SK-N-SH treated with all-trans-retinoic acid at 6 μM for 48 hours (cell line): ENCODE data around the gene NSL1.

Experiments
- ATAC-seq: fragments of 200-7000 bp; cut with Tn5 transposase; 3 replicates; pipeline ENCODE4 v1.9.1; 2020; ENCODE audit warnings: mild to moderate bottlenecking, moderate library complexity
- ARNTL ChIP-seq: fragments of 450-650 bp; formaldehyde crosslinking; IDR thresholded peaks from 2 replicates; pipeline ENCODE4 v1.5.0; 2020; ENCODE audit warnings: low read depth, mild to moderate bottlenecking, moderate library complexity, borderline replicate concordance
- BACH2 ChIP-seq: fragments of 250-450 bp; sonication (Bioruptor Pico); IDR thresholded peaks from 2 replicates; pipeline ENCODE4 v1.9.0; 2021; ENCODE audit warnings: mild to moderate bottlenecking, borderline replicate concordance
- CREB5 ChIP-seq: fragments of 250-450 bp; sonication (Bioruptor Pico); IDR thresholded peaks from 2 replicates; pipeline ENCODE4 v1.5.1; 2020; ENCODE audit warnings: low read depth, mild to moderate bottlenecking, moderate library complexity
- CSDC2 ChIP-seq: fragments of 250-450 bp; sonication (Bioruptor Pico); IDR thresholded peaks from 2 replicates; pipeline ENCODE4 v1.5.0; 2020; ENCODE audit warnings: mild to moderate bottlenecking, moderate library complexity
- GLIS3 ChIP-seq: fragments of 250-450 bp; sonication (Bioruptor Pico); IDR thresholded peaks from 2 replicates; pipeline ENCODE4 v1.5.0; 2020; ENCODE audit warnings: mild to moderate bottlenecking, moderate library complexity
- ISL1 ChIP-seq: fragments of 250-450 bp; sonication (Bioruptor Pico); IDR thresholded peaks from 2 replicates; pipeline ENCODE4 v2.1.2; 2022; ENCODE audit warnings: mild to moderate bottlenecking, moderate library complexity
- OSR1 ChIP-seq: fragments of 250-450 bp; sonication (Bioruptor Pico); IDR thresholded peaks from 2 replicates; pipeline ENCODE4 v1.8.0; 2022; ENCODE audit warnings: moderate library complexity, mild to moderate bottlenecking, inconsistent platforms
- POU6F1 ChIP-seq: fragments of 250-450 bp; sonication (Bioruptor Pico); IDR thresholded peaks from 2 replicates; pipeline ENCODE4 v1.8.0; 2021; ENCODE audit warnings: low read depth, mild to moderate bottlenecking, moderate library complexity, borderline replicate concordance
- PPARA ChIP-seq: fragments of 250-450 bp; sonication (Bioruptor Pico); IDR thresholded peaks from 2 replicates; pipeline ENCODE4 v1.5.0; 2020; ENCODE audit warnings: mild to moderate bottlenecking, borderline replicate concordance
- RARB ChIP-seq: fragments of 250-450 bp; sonication (Bioruptor Pico); IDR thresholded peaks from 2 replicates; pipeline ENCODE4 v1.8.0; 2021; ENCODE audit warnings: mild to moderate bottlenecking, moderate library complexity
- SNAI2 ChIP-seq: fragments of 250-450 bp; sonication (Bioruptor Pico); IDR thresholded peaks from 2 replicates; pipeline ENCODE4 v1.5.0; 2020; ENCODE audit warnings: mild to moderate bottlenecking, moderate library complexity
- TCF4 ChIP-seq: fragments of 250-450 bp; sonication (Bioruptor Pico); IDR thresholded peaks from 2 replicates; pipeline ENCODE4 v1.8.0; 2021; ENCODE audit warnings: mild to moderate bottlenecking, moderate library complexity, borderline replicate concordance
- TOX ChIP-seq: fragments of 250-450 bp; sonication (Bioruptor Pico); IDR thresholded peaks from 2 replicates; pipeline ENCODE4 v1.8.0; 2021; ENCODE audit warnings: mild to moderate bottlenecking, moderate library complexity, borderline replicate concordance
- TSHZ2 ChIP-seq: fragments of 250-450 bp; sonication (Bioruptor Pico); IDR thresholded peaks from 2 replicates; pipeline ENCODE4 v1.5.0; 2020; ENCODE audit warnings: mild to moderate bottlenecking, moderate library complexity
- ZC3H10 ChIP-seq: fragments of 250-450 bp; sonication (Bioruptor Pico); IDR thresholded peaks from 2 replicates; pipeline ENCODE4 v1.5.1; 2021; ENCODE audit warnings: mild to moderate bottlenecking, moderate library complexity
- ZFP3 ChIP-seq: fragments of 250-450 bp; sonication (Bioruptor Pico); IDR thresholded peaks from 2 replicates; pipeline ENCODE4 v1.5.0; 2020; ENCODE audit warnings: mild to moderate bottlenecking, moderate library complexity
- ZFP30 ChIP-seq: fragments of 450-650 bp; formaldehyde crosslinking; IDR thresholded peaks from 2 replicates; pipeline ENCODE4 v1.5.0; 2022; ENCODE audit warnings: mild to moderate bottlenecking, moderate library complexity
- ZNF565 ChIP-seq: fragments of 450-650 bp; formaldehyde crosslinking; conservative IDR thresholded peaks from 2 replicates; pipeline ENCODE4 v1.5.0; 2020; ENCODE audit warnings: low read depth, mild to moderate bottlenecking, moderate library complexity
- ZNF8 ChIP-seq: fragments of 450-650 bp; formaldehyde crosslinking; IDR thresholded peaks from 2 replicates; pipeline ENCODE4 v1.5.0; 2020; ENCODE audit warnings: mild to moderate bottlenecking, moderate library complexity

The NSL1 gene

GRCh38 chr1:212773011-212773410 is 18.6 kb downstream of the NSL1 start:
- no peak for TF ChIP-seq GLIS3
- no peak for TF ChIP-seq ARNTL (CRISPR knock-in tag)
- TF ChIP-seq OSR1 (CRISPR knock-in tag): no peak
- no peak for TF ChIP-seq ZC3H10 (CRISPR knock-in tag)
- no peak for TF ChIP-seq CREB5 (CRISPR knock-in tag)
- no peak for TF ChIP-seq ISL1
- TF ChIP-seq TSHZ2 (CRISPR knock-in tag): no peak
- no peak for TF ChIP-seq ZFP3 (CRISPR knock-in tag)
- no peak for TF ChIP-seq ZFP30 (CRISPR knock-in tag)
- no peak for TF ChIP-seq POU6F1 (CRISPR knock-in tag)
- no peak for TF ChIP-seq RARB
- no peak for TF ChIP-seq ZNF8 (CRISPR knock-in tag)
- no peak for TF ChIP-seq PPARA (CRISPR knock-in tag)
- TF ChIP-seq, all 23 proteins: peak for 0
- ATAC-seq: no peak

- no peak for TF ChIP-seq CSDC2 (CRISPR knock-in tag)
- no peak for TF ChIP-seq CREB5 (CRISPR knock-in tag)
- TF ChIP-seq SNAI2: no peak
- TF ChIP-seq ZFP3 (CRISPR knock-in tag): no peak
- TF ChIP-seq TOX: no peak
- TF ChIP-seq ZNF565: no peak
- no peak for TF ChIP-seq TCF4 (CRISPR knock-in tag)
- no peak for TF ChIP-seq ZNF8 (CRISPR knock-in tag)
- no peak for TF ChIP-seq BACH2
- TF ChIP-seq TSHZ2 (CRISPR knock-in tag): no peak
- no peak for TF ChIP-seq POU6F1 (CRISPR knock-in tag)
- no peak for TF ChIP-seq PPARA (CRISPR knock-in tag)
- TF ChIP-seq OSR1 (CRISPR knock-in tag): no peak
- no peak for TF ChIP-seq ARNTL (CRISPR knock-in tag)
- TF ChIP-seq ISL1: no peak
- TF ChIP-seq RARB: no peak
- no peak for TF ChIP-seq GLIS3
- no peak for ATAC-seq
Observed at GRCh38 chr1:212771341-212771740, 20.2 kb downstream of the NSL1 start.
